GM19099 (cell line): Measurements from ENCODE around the gene CHKA.

Experiments
- POLR2A ChIP-seq: IDR thresholded peaks from 3 replicates; pipeline ENCODE4 v1.6.1; 2011; ENCODE audit warnings: low read depth; ENCODE audit not compliant: insufficient read length; ENCODE audit errors: extremely low read depth

Gene CHKA

DNA sequence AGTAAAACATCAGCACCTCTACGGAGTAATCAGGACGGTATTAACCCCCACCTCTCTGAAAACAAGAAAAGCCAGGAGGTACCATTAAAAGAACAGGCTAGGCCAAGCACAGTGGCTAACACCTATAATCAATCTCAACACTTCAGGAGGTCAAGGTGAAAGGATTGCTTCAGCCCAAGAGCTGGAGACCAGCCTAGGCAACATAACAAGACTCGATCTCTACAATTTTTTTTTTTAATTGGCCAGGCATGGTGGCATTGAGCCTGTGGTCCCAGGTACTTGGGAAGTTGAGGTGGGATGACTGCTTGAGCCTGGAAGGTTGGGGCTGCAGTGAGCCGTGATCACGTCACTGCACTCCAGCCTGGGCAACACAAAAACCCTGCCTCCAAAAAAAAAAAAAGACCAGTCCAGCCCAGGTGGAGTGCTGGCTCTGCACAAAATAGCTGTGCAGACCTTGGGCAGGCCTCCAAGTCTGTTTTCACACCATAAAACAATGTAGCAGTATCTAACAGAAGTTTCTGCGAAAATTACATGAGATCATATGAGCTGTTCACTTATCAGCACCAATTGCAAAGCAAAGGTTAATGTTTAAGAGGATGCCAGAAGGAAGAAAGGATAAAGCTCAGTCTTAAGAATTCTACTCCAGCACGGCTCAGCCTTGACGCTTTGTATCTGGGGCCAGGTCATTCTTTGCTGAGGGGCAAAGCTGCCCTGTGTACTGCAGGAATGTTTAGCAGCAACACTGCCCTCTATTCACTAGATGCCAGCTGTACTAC is 14.8 kb downstream of the CHKA start:
- TF ChIP-seq POLR2A, result no peak

DNA sequence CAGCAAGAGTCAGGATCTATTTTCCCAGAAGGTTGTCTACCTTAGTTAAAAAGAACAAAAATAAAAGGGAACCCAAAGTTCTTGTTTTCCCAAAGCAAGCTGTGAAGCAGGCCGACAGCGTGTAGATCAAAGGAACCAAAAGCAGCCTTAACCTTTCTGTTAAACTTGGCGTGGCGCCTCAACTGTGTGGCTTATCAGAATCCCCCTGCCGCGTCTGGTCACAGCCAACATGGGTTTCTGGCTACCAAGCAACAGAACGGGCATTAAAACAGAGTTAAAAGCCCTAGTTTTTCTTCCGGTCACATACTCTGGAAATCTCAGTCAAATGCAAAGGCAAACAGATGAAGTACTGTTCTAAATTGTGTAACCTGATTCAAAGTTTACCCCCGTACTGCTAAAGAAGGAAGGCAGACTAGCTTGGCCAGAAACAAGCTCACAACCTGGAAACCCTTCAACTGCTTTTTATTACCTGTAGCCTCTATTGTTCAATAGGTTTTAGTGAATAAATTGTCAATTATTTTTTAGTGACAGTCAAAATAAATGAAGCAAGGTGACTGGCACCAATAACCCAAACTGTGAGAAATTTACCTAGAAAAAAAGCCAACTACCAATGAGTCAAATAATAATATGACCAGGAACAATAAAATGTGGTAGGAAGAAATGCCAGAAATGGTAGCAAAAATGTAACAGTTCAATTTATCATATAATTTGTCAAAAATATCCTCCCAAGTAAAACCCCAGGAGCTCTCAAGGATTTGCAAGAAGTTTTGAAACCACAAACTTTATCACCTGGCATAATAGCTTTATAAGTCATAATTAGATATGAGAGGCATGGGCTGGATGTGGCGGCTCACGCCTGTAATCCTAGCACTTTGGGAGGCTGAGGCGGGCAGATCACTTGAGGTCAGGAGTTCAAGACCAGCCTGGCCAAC is 21.4 kb downstream of the CHKA start:
- TF ChIP-seq POLR2A, result no peak

DNA sequence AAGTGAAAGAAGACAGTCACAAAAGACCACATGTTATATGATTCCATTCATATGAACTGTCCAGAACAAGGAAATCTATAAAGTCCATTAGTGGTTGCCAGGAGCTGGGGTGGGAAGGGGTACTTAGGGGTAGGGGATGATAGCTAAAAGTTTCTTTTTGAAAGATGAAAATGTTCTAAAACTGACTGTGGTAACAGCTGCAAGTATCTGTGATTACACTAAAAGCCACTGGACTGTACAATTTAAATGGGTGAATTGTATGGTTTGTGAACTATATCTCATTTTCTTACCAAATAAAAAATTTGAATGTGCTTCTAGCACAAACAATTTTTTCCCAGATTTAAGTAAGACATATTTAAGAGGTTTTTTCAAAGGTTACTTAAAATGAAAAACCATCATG is 22.1 kb downstream of the CHKA start:
- no peak for TF ChIP-seq POLR2A

DNA sequence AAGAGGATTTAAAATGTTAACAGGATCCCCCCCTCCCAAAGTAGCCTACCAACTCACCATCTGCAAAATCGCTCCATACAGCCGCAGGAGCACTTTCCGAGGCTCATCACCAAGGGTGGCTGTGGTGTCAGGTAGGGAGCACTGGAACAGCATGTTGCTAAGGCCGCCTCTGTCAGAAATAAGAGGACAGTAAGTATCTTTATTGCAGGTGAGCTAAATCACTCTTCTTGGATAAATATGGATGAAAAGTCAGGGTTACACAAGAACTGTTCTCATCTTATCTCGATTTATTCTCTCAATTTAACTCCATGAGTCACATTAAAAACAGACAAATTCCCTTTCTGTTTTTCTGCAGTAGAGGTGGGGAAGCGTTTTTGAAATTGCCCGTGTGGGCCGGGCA is 24.2 kb downstream of the CHKA start:
- no peak for TF ChIP-seq POLR2A

DNA sequence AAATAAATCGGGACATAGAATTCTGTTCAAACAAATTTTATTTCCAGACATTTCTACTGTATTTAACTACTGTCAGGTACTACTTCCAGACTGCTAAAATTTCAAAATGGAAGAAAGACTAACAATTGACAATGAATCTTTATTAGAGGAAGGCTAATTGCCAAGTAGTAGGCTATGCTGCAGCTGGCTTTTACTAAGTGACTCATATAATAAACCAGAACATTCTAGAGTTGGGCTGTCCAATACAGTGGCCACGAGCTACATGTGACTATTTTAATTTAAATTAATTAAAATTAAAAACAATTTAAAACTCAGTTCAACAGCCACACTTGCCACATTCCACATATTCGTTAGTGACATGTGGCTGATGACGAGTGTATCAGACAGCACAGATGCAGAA is 27.6 kb downstream of the CHKA start:
- no peak for TF ChIP-seq POLR2A

DNA sequence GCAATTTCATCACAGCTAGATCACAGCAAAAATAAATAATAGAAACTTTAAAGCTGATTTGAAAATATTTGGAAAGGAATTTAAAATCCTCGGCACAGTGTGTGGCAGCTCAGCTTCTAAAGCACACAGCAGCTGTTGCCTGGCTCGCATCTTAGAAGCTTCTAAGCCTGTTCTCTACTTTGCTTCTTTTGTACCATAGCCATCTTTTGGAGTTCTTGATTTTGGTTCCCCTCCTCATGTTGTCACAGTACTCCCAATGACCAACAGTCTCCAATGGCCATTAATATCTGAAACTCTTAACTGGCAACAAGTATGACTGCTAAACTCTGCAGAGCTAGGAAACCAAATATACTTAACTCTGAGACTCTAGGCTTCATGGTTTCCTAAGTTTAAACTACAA is 28.8 kb downstream of the CHKA start:
- TF ChIP-seq POLR2A, result no peak

DNA sequence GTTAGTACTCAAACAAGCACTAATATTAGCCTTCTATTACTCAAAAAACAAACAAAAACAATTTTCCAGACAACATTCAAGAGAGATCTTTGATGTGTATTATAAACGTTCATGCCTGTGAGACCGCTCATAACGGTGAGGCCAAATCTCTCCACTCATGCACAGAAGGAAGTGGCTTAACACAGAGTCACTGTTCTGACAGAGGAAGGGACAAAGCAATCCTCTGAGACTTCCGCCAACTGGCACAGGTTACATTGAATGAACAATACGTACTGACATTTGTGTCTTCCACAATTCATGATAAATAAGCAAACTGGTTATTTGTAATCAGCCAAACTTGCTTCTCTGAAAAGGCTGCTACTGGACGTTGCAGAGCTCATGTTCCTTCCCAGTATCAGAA is 30.5 kb downstream of the CHKA start:
- TF ChIP-seq POLR2A, result no peak

DNA sequence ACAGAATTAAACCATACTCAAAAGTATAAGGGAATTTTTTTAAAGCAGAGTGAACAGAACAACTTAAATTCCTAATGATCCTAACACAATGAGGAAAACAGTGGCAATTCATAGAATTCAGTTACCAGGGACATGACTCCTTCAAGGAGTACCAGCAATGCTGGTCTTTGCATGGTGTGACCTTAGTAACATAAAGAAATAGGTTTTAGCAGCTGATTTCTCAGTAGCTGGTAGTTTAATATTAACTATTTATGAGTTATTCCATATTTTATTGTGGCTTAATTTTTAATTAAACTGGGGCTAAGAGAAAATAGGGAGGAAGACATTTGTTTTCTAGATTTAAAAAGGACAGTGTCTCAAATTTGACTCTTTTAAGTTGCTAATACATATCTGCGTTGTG is 30.9 kb downstream of the CHKA start:
- no peak for TF ChIP-seq POLR2A

DNA sequence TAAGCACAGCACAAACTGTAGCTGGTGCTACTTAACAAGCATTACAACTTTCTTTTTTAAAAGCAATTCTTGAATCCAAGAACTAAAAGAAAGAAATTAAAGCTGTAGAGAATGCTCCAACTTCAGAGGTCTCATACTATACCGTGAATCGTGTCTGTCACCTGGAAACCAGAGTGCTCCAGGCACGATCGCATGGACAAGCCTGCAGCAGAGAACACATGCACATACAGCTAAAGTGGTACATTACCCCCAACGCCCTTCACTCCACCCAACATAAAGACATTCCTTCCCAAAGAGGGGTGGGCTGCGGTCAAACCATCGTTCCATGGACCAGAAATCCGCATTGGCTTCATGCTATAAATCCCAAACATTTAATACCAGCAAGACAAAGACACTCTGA is 31.5 kb downstream of the CHKA start:
- no peak for TF ChIP-seq POLR2A

DNA sequence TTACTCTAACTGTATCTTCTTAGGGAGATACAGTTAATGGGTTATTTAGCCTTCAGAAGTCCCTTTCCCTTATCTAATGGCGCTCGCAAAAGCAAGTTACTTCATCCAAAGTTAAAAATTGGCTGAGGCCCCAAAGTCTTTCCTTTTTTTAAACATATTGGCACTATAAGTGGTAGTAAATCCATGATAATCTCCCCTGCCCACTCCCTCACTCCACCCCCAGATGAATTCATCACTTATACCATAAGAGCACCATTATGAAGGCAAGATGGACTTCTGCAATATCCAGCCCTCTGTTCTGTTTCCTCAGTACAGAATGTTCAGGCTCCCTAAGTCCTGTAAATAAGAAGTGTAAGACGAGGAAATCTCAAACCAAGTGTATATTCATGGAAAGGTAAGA is 37.7 kb downstream of the CHKA start:
- TF ChIP-seq POLR2A, result no peak

DNA sequence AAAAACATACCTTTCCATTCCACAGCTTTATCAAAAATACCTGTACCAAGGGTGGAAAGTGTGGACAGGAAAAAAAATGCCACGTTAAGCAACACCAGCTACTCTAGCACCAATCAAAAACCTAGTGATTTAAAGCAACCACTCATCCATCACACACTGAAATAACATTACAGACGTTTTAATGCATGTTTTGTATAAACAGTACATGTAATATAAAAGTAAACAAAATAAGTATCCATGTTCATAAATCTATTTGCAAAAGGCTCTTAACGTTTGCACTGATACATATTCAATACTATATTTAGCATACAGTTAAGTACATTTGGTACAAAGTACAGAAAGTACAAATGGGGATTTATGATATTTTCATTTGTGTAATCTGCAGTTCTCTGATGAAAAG is 38.7 kb downstream of the CHKA start:
- no peak for TF ChIP-seq POLR2A

DNA sequence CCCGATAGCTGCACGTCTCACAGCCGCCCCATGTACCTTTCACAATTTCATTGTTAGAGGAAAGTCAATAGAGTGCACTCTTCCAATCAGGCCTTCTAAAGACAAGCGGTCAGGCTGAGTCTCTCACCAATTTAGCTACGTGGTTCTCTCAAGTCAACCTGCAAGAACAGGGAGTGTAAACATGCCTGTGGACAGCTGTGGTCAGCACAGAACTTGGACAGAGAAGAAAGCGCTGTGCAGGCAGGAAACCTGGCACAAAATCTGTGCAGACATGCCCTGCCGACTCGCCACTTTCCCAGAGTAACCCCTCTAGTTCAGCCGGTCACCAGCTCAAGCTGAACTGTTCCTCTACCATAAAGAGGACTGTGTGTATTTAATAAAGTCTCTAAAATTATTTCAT is 39.5 kb downstream of the CHKA start:
- TF ChIP-seq POLR2A, result no peak

DNA sequence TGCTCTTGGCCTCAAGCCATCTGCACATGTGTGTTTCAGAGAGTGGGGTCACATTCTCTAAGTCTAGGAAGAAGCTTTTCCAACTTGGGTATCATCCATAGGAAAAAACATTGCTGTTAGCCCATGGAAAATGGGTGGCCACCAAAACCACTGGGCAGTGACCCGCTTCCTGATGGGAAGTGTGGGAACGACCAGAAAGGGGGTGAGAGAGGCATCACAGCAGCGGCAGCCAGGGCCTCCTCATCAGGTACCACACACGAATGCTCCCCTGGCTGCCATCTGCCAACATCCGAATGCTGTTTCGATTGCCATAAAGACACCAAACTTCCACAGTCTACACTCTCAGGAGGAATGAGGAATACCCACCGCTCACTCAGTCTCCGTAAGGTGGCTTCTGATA is 40.3 kb downstream of the CHKA start:
- TF ChIP-seq POLR2A, result no peak

DNA sequence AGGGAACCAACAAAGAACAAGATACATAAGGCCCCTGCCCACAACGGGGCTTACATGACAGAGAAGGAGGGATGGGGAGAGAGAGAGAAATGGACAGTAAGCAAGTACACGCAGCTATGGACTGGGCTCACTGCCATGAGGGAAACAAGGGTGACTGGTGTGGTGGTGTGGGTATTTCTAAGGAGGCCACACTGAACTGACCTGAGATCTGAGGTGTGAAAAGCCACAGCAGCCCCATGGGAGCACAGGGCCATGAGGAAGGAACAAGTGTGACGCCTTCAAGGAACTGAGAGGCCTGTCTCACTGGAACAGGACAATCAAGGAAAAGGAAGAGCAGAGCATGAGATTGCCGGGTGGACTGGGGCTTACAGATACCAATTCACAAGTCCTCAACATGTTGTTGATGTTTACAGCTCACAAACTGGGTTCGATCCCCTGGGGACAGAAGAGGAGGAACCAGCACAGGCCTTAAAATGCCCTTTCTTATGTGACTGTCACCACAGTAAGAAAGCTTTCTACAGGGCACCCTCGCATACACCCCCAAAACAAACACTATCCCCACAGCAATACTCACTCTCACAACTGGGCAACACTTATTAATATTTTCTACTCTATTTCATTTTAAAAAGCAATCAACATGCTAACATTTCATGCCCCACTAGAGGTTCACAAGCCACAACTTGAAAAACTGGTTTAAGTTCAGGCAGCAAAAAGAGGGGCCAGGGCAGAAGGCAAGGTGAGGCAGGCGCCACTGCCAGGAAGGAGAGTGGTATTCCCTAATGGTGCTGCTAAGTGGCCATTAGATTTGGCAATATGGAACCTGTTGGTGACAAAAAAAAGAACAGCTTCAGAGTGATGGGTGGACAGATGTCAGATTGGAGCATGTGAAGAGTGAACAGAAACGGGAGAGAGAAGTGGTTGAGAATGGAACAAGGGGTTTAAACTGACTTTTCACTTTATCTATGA is 43.3 kb downstream of the CHKA start:
- TF ChIP-seq POLR2A, result no peak
